ENCODE measurements around the gene PCA3.

PCA3 gene

GRCh38 chr9:76785501-76785900 is 21.3 kb downstream of the PCA3 start:
- H3K27me3 ChIP-seq (ENCODE audit: control insufficient read depth, insufficient read depth, low read length): no peaks in the 10 kb centered on the region
- no peak for TF ChIP-seq CTCF (IDR thresholded peaks at IDR 0.05)
- H3K79me2 ChIP-seq: no peaks in the 10 kb centered on the region
- no peak overlapping the region for H3K9ac ChIP-seq
- no peaks in the 10 kb centered on the region for H3K9me3 ChIP-seq (ENCODE audit: control insufficient read depth, low read length)
- H3K4me3 ChIP-seq (ENCODE audit: low read depth, low read length): no peak overlapping the region
- no peaks in the 10 kb centered on the region for H3K36me3 ChIP-seq (ENCODE audit: control insufficient read depth, insufficient read depth, low read length)
- H3K4me1 ChIP-seq: no peaks in the 10 kb centered on the region
- no peak overlapping the region for H2AFZ ChIP-seq
- no peak overlapping the region for H3K4me2 ChIP-seq (ENCODE audit: low read length)
- no peak overlapping the region for H3K27ac ChIP-seq

GRCh38 chr9:76787677-76788076 is 23.4 kb downstream of the PCA3 start:
- Histone ChIP-seq H3K4me3 (ENCODE audit: low read depth, low read length) (no peak overlapping the region), H3K9ac (no peak overlapping the region), H3K27me3 (ENCODE audit: control insufficient read depth, insufficient read depth, low read length) (no peaks in the 10 kb centered on the region), H3K36me3 (ENCODE audit: control insufficient read depth, insufficient read depth, low read length) (no peaks in the 10 kb centered on the region), H3K4me1 (no peaks in the 10 kb centered on the region), H3K27ac (no peak overlapping the region), H3K79me2 (no peaks in the 10 kb centered on the region), H3K4me2 (ENCODE audit: low read length) (no peak overlapping the region), H3K9me3 (ENCODE audit: control insufficient read depth, low read length) (no peaks in the 10 kb centered on the region), H2AFZ (no peak overlapping the region)
- no peak for TF ChIP-seq CTCF (IDR thresholded peaks at IDR 0.05)

- TF ChIP-seq CTCF (IDR thresholded peaks at IDR 0.05): no peak
- no peak overlapping the region for H3K4me2 ChIP-seq (ENCODE audit: low read length)
Measured at GRCh38 chr9:76789840-76790239, 25.6 kb downstream of the PCA3 start.

DNA sequence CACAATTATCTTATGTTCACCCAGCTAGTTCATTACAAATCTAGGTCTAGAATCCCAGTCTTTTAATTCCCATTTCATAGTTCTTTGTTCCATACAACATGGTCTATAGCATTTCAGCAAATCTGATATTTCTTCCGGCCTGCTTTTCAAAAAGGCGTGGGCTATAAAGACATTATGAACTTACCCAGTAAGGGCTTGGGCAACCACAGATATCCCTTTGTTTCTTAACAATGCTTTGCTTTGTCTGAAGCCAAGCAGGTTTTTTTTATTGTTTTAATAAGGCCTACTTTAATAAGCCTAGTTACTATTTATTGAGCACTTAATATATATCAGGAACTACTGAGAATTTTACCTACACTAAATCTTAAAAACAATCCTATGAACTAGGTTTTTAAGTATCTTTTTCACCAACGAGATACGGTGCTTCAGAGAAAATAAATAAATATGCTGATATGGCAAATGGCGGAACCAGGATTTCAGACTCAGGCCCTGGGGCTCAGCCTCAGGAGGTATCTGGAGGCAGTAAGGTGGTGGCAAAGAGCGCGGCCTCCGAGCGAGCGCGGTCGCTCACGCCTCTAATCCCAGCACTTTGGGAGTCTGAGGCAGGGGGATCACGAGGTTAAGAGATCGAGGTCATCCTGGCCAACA is 29.7 kb downstream of the PCA3 start:
- Histone ChIP-seq H3K4me3 (ENCODE audit: low read depth, low read length) (no peak overlapping the region), H3K4me1 (no peaks in the 10 kb centered on the region), H3K36me3 (ENCODE audit: control insufficient read depth, insufficient read depth, low read length) (no peaks in the 10 kb centered on the region), H3K27me3 (ENCODE audit: control insufficient read depth, insufficient read depth, low read length) (no peaks in the 10 kb centered on the region), H2AFZ (no peak overlapping the region), H3K4me2 (ENCODE audit: low read length) (no peak overlapping the region), H3K27ac (no peak overlapping the region), H3K9ac (no peak overlapping the region), H3K9me3 (ENCODE audit: control insufficient read depth, low read length) (no peaks in the 10 kb centered on the region), H3K79me2 (no peaks in the 10 kb centered on the region)
- no peak for TF ChIP-seq CTCF (IDR thresholded peaks at IDR 0.05)

More at GRCh38 chr9:76789840-76790239, 25.6 kb downstream of the PCA3 start:
- no peak overlapping the region for H3K9ac ChIP-seq
- no peaks in the 10 kb centered on the region for H3K79me2 ChIP-seq
- no peaks in the 10 kb centered on the region for H3K9me3 ChIP-seq (ENCODE audit: control insufficient read depth, low read length)
- H2AFZ ChIP-seq: no peak overlapping the region
- no peak overlapping the region for H3K4me3 ChIP-seq (ENCODE audit: low read depth, low read length)
- no peaks in the 10 kb centered on the region for H3K36me3 ChIP-seq (ENCODE audit: control insufficient read depth, insufficient read depth, low read length)
- H3K27me3 ChIP-seq (ENCODE audit: control insufficient read depth, insufficient read depth, low read length): no peaks in the 10 kb centered on the region
- H3K27ac ChIP-seq: no peak overlapping the region
- H3K4me1 ChIP-seq: no peaks in the 10 kb centered on the region

- H3K9ac ChIP-seq: no peak overlapping the region
- no peaks in the 10 kb centered on the region for H3K36me3 ChIP-seq (ENCODE audit: control insufficient read depth, insufficient read depth, low read length)
- no peak overlapping the region for H3K27ac ChIP-seq
- no peaks in the 10 kb centered on the region for H3K79me2 ChIP-seq
- H3K4me1 ChIP-seq: no peaks in the 10 kb centered on the region
- H3K27me3 ChIP-seq (ENCODE audit: control insufficient read depth, insufficient read depth, low read length): no peaks in the 10 kb centered on the region
- no peak overlapping the region for H3K4me3 ChIP-seq (ENCODE audit: low read depth, low read length)
- no peaks in the 10 kb centered on the region for H3K9me3 ChIP-seq (ENCODE audit: control insufficient read depth, low read length)
- H2AFZ ChIP-seq: no peak overlapping the region
- no peak overlapping the region for H3K4me2 ChIP-seq (ENCODE audit: low read length)
- no peak for TF ChIP-seq CTCF (IDR thresholded peaks at IDR 0.05)
Measured at GRCh38 chr9:76796296-76796695, 32.1 kb downstream of the PCA3 start.
